Gastrocnemius medialis (tissue), 4 donors: ENCODE results near the gene FAM83G. TPM values are rescaled to one million over a fixed set of nuclear protein-coding genes. Genes with fewer than 3 reads are reported as not detected.

Experiments
- ATAC-seq, 2 donors: fragments of 150-250 bp; one replicate each; pipeline ENCODE4 v1.9.1; 2016
- DNase-seq, 2 donors: peaks; one replicate each; pipeline ENCODE4 v3.0.0-alpha.2; 2019
- H3K27ac ChIP-seq, 4 donors: fragments of 200-600 bp; sonication (generic); 1 replicate in 1 of 4; 2 replicates in 3 of 4; pipeline ENCODE4 v1.5.1; 2016 to 2018; ENCODE audit warnings: mild to moderate bottlenecking in 2 of 4, moderate library complexity in 1 of 4
- H3K27me3 ChIP-seq, 3 donors: fragments of 200-600 bp; sonication (generic) in 2 of 3; 1 replicate in 1 of 3; 2 replicates in 2 of 3; pipeline versions ENCODE4 v1.5.1 to v1.6.0; 2016 to 2019; ENCODE audit warnings: mild to moderate bottlenecking in 1 of 3, moderate library complexity in 1 of 3
- H3K36me3 ChIP-seq, 2 donors: fragments of 200-600 bp; sonication (generic) in 1 of 2; one replicate each; pipeline ENCODE4 v1.5.1; 2017 to 2018
- H3K4me1 ChIP-seq, 2 donors: fragments of 200-600 bp; sonication (generic) in 1 of 2; one replicate each; pipeline ENCODE4 v1.5.1; 2016 to 2017; ENCODE audit warnings: mild to moderate bottlenecking in 2 of 2
- H3K4me3 ChIP-seq, 4 donors: fragments of 200-600 bp; sonication (generic) in 3 of 4; 1 replicate in 1 of 4; 2 replicates in 3 of 4; pipeline ENCODE4 v1.5.1; 2016 to 2019; ENCODE audit warnings: mild to moderate bottlenecking in 2 of 4
- H3K9me3 ChIP-seq, 3 donors: fragments of 200-600 bp; sonication (generic) in 2 of 3; 1 replicate in 1 of 3; 2 replicates in 2 of 3; pipeline ENCODE4 v1.5.1; 2016 to 2019
- POLR2A ChIP-seq, 2 donors: fragments of 450-650 bp; IDR thresholded peaks; one replicate each; pipeline ENCODE4 v1.6.1; 2017; ENCODE audit warnings: antibody characterized with exemption in 2 of 2, mild to moderate bottlenecking in 2 of 2, moderate library complexity in 2 of 2
- in situ Hi-C, 4 donors: fragments of 200-750 bp; cut with MboI; loops; one replicate each; pipeline versions ENCODE4 v1.15.0 to v1.8.0; 2017; ENCODE audit warnings: low sequenced_read_pairs in 4 of 4
- intact Hi-C: fragments of 100-400 bp; cut with DNase I; formaldehyde crosslinking; loops from one replicate; pipeline ENCODE4 v1.15.1; 2023; ENCODE audit warnings: low total_unique reads
- total RNA-seq, 4 donors: library from RNA; depleted of rRNA; stranded (reverse); fragments of >200 nt; gene quantifications; one replicate each; pipeline versions ENCODE4 v1.1.0 to v1.2.3, GENCODE V29; 2016
- TF ChIP-seq, protein P1 (sequence below), 5 experiments: fragments of 450-650 bp in 3 of 5; fragments of 200-600 bp in 2 of 5; sonication (generic) in 2 of 5; IDR thresholded peaks in 4 of 5; conservative IDR thresholded peaks in 1 of 5; 1 replicate in 4 of 5; 2 replicates in 1 of 5; pipeline ENCODE4 v1.5.1; 2016 to 2019; ENCODE audit warnings: antibody characterized with exemption in 5 of 5, mild to moderate bottlenecking in 3 of 5, moderate library complexity in 3 of 5

FAM83G gene
- total RNA-seq, 4 donors from 2014 or later: 8.2 to 25.6 (median 16.9) TPM

DNA sequence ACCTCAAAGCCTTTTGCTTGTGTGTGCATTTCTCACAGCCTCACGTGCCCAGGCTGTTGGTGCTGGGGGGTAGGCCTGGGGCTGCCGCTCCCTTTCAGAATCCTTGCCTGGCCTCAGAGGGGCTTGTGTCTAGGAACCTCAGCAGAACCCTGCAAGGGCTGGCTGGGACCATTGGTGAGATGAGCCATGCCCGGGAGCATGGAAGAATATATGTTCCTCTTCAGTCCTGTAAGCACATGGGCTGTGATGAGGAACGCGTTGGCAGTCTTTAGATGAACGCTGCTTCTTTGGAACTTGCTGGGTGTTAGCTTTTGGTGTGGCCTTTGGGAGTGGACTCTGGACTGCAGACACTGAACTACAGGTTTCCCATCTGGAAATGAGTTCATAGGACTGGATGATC lies 84.6 kb downstream of the FAM83G start:
- no peak overlapping the region for H3K27ac ChIP-seq
- intact Hi-C loops (no loop called here), in situ Hi-C loops (no loop called here)
- H3K4me3 ChIP-seq: no peak overlapping the region
- H3K36me3 ChIP-seq: peaks cover 0 to 32% of the 10 kb centered on the region in 2 donors
- no peak for TF ChIP-seq POLR2A (IDR thresholded peaks at IDR 0.05)
- TF ChIP-seq, protein P1, sequence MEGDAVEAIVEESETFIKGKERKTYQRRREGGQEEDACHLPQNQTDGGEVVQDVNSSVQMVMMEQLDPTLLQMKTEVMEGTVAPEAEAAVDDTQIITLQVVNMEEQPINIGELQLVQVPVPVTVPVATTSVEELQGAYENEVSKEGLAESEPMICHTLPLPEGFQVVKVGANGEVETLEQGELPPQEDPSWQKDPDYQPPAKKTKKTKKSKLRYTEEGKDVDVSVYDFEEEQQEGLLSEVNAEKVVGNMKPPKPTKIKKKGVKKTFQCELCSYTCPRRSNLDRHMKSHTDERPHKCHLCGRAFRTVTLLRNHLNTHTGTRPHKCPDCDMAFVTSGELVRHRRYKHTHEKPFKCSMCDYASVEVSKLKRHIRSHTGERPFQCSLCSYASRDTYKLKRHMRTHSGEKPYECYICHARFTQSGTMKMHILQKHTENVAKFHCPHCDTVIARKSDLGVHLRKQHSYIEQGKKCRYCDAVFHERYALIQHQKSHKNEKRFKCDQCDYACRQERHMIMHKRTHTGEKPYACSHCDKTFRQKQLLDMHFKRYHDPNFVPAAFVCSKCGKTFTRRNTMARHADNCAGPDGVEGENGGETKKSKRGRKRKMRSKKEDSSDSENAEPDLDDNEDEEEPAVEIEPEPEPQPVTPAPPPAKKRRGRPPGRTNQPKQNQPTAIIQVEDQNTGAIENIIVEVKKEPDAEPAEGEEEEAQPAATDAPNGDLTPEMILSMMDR (IDR thresholded peaks at IDR 0.05 in 4 of 5, conservative IDR thresholded peaks at IDR 0.05 in 1 of 5): no peak
- no peaks in the 10 kb centered on the region for H3K9me3 ChIP-seq
- no peak for ATAC-seq
- H3K27me3 ChIP-seq: no peaks in the 10 kb centered on the region
- peaks cover 7 to 9% of the 10 kb centered on the region in 2 donors for H3K4me1 ChIP-seq
- no peak for DNase-seq

Other genes starting within 250 kb of the FAM83G start
- 10 to 100 TPM; 12.9 to 22.0 (median 19.0) TPM for gene TVP23B, start 223.6 kb downstream of the FAM83G start, total RNA-seq
- 10 to 100 TPM in 2 of 4 donors, 1 to 10 TPM in 2; 7.9 to 15.8 (median 10.3) TPM for gene PRPSAP2, start 146.6 kb downstream of the FAM83G start, total RNA-seq
- gene SLC5A10, start 52.6 kb downstream of the FAM83G start, total RNA-seq: not detected
- 1 to 10 TPM in 2 of 4 donors, under 1 TPM in 2; 0.36 to 1.7 (median 0.94) TPM for gene GRAP, start 42.2 kb upstream of the FAM83G start, total RNA-seq
- gene GRAPL, start 122.8 kb upstream of the FAM83G start, total RNA-seq: 1 to 10 TPM in 1 of 4 donors, not detected in 3; 1.2 TPM
- 10 to 100 TPM; 18.9 to 31.8 (median 26.2) TPM for gene EPN2, start 232.6 kb upstream of the FAM83G start, total RNA-seq